ENCODE measurements around the gene ITGB1. TPM values are rescaled to one million over a fixed set of nuclear protein-coding genes. Genes with fewer than 3 reads are reported as not detected.

The ITGB1 gene
- total and polyA plus RNA-seq, 2 of the 8 experiments (the other 6 are each of a cell fraction or from before 2014, with no cell fraction given) = 82.7 to 321 TPM

GRCh38 chr10:32951111-32951510, 6.9 kb downstream of the ITGB1 start:
- Histone ChIP-seq H2BK120ac (replicated peaks; ENCODE audit: low read depth, low read length) (no peak overlapping the region), H2AK5ac (ENCODE audit: low read depth, low read length) (no peak overlapping the region), H4K91ac (replicated peaks; ENCODE audit: insufficient read length, low read length) (no peak overlapping the region), H3K56ac (replicated peaks; ENCODE audit: insufficient read length, low read depth, low read length) (no peak overlapping the region), H3K27me3 (replicated peaks in 1 of 4; ENCODE audit: control insufficient read depth in 3 of 4, extremely low read depth in 1 of 4, insufficient read depth in 3 of 4, low read length in 3 of 4) (no peaks in the 10 kb centered on the region), H3K4ac (replicated peaks; ENCODE audit: insufficient read length, low read depth, low read length) (no peak overlapping the region), H3K4me3 (ENCODE audit: extremely low read depth in 1 of 4, insufficient read depth in 2 of 4, low read depth in 3 of 4, low read length in 4 of 4) (peak overlapping the region; percentile 33 to 63 (median 42)), H2BK12ac (ENCODE audit: low read depth, low read length) (no peak overlapping the region), H4K20me1 (replicated peaks in 1 of 2; ENCODE audit: control insufficient read depth in 1 of 2, insufficient read depth in 2 of 2, low read length in 2 of 2) (peaks cover 0 to 11% of the 10 kb centered on the region in 2 experiments), H3K4me2 (ENCODE audit: insufficient read depth in 1 of 2, low read depth in 2 of 2, low read length in 2 of 2) (peak overlapping the region; percentile 68 to 80), H3K18ac (ENCODE audit: extremely low read depth, low read length) (0 out of 2 replicates have a peak overlapping the region, but pooled peaks have one; percentile 52), H2BK15ac (ENCODE audit: low read length) (no peak overlapping the region), H3K9ac (replicated peaks in 1 of 4; ENCODE audit: extremely low read depth in 1 of 4, low read depth in 3 of 4, low read length in 3 of 4) (peak overlapping the region in 1 of 4 experiments; percentile 34; a peak in 2 of 7 replicates), H4K8ac (ENCODE audit: extremely low read depth, insufficient read depth, low read length) (no peak overlapping the region), H3K79me2 (ENCODE audit: control insufficient read depth in 1 of 2, insufficient read depth in 2 of 2, low read length in 2 of 2) (peaks cover 22 to 100% of the 10 kb centered on the region in 2 experiments), H3K4me1 (replicated peaks in 1 of 4; ENCODE audit: control insufficient read depth in 3 of 4, insufficient read depth in 4 of 4, low read length in 3 of 4) (peaks cover 0 to 33% (median 12%) of the 10 kb centered on the region in 4 experiments; a peak in 5 of 7 replicates), H3K23ac (ENCODE audit: insufficient read length) (no peak overlapping the region), H3K14ac (ENCODE audit: insufficient read length) (no peak overlapping the region), H3K9me3 (ENCODE audit: insufficient read depth in 2 of 2, low read depth in 1 of 2, low read length in 1 of 2) (no peaks in the 10 kb centered on the region), H3K27ac (ENCODE audit: low read depth, low read length) (0 out of 2 replicates have a peak overlapping the region, but pooled peaks have one; percentile 26), H4K5ac (ENCODE audit: insufficient read length, low read depth, low read length) (peak overlapping the region; percentile 55), H2AFZ (ENCODE audit: low read length) (no peak overlapping the region), H3K36me3 (ENCODE audit: control insufficient read depth in 2 of 4, insufficient read depth in 4 of 4, low read length in 3 of 4) (peaks cover 0 to 4% (median 0%) of the 10 kb centered on the region in 4 experiments; a peak in 1 of 8 replicates), H2BK5ac (ENCODE audit: low read depth, low read length) (no peak overlapping the region; the same call in 1 of the 2 replicates), H2BK20ac (ENCODE audit: low read length) (no peak overlapping the region), H3K79me1 (ENCODE audit: low read depth, low read length) (no peaks in the 10 kb centered on the region), H3K23me2 (ENCODE audit: low read depth, low read length) (no peaks in the 10 kb centered on the region)
- CTCF ChIA-PET (ENCODE audit: partially characterized antibody) = interaction anchor here (1.0 to 2.1 kb wide), 3 partner anchors 17 to 58 kb away, joined by 3 to 8 read pairs (median 4); no protein-coding TSS in a partner anchor
- 12% methylated on average over 3 of the region's 3 CpGs; no CpG with 5 or more reads in 1 of the 2 experiments for WGBS, 2 experiments (ENCODE audit: extremely low coverage in 1 of 2, insufficient coverage in 1 of 2, insufficient read length in 1 of 2, insufficient replicate concordance in 2 of 2, low coverage in 1 of 2, low lambda C conversion rate in 2 of 2, missing lambda C conversion rate in 1 of 2)
- no peak for DNase-seq (ENCODE audit: low read depth in 1 of 2, low spot score in 2 of 2)
- TF ChIP-seq BACH1 (IDR thresholded peaks at IDR 0.05; ENCODE audit: low read length) = no peak
- no peak for TF ChIP-seq BCL11A (IDR thresholded peaks at IDR 0.05; ENCODE audit: low read depth in 2 of 2, low read length in 2 of 2)
- TF ChIP-seq CHD2 (IDR thresholded peaks at IDR 0.05; ENCODE audit: low read length) = no peak
- no peak for TF ChIP-seq KDM5A (IDR thresholded peaks at IDR 0.05; ENCODE audit: low read length)
- TF ChIP-seq EZH2 (IDR thresholded peaks at IDR 0.05; ENCODE audit: low read depth, low read length, severe bottlenecking) = no peak
- FAIRE-seq = peak; percentile 45
- POLR2A ChIA-PET (ENCODE audit: partially characterized antibody) = interaction anchor here (1.0 to 2.6 kb wide), 5 partner anchors 9 to 58 kb away, joined by 4 to 14 read pairs (median 4); no protein-coding TSS in a partner anchor

All from H1 (cell line).